ENCODE measurements around the gene ZDHHC17.
"Not testable (repeated sequence)": the region's sequence is repeated elsewhere in the genome, so short reads cannot be mapped to it uniquely, and the experiment has no call there.

Gene ZDHHC17

GRCh38 chr12:76763746-76764675 lies at the start of gene ZDHHC17:
Gene ZDHHC17 (plus strand): TSS chr12:76764115. CDS start chr12:76764237, 122 bp downstream.
- peak; percentile 89 for DNase-seq (ENCODE audit: low read depth)

GRCh38 chr12:76714415-76714814 lies 49.5 kb upstream of the ZDHHC17 start:
- no peak for DNase-seq (ENCODE audit: low read depth)

- no peak for DNase-seq (ENCODE audit: low read depth)
Measured at GRCh38 chr12:76714861-76715260, 49.1 kb upstream of the ZDHHC17 start.

- no peak for DNase-seq (ENCODE audit: low read depth)
Measured at GRCh38 chr12:76715332-76715731, 48.6 kb upstream of the ZDHHC17 start.

GRCh38 chr12:76717314-76717713 lies 46.6 kb upstream of the ZDHHC17 start:
- no peak for DNase-seq (ENCODE audit: low read depth)

GRCh38 chr12:76719171-76720041 lies 44.5 kb upstream of the ZDHHC17 start:
- no peak for DNase-seq (ENCODE audit: low read depth)

GRCh38 chr12:76720068-76720467 lies 43.8 kb upstream of the ZDHHC17 start:
- DNase-seq (ENCODE audit: low read depth): no peak

GRCh38 chr12:76726626-76727025 lies 37.3 kb upstream of the ZDHHC17 start:
- no peak for DNase-seq (ENCODE audit: low read depth)

- not testable (repeated sequence) for DNase-seq (ENCODE audit: low read depth)
Measured at GRCh38 chr12:76732188-76732587, 31.7 kb upstream of the ZDHHC17 start.

- not testable (repeated sequence) for DNase-seq (ENCODE audit: low read depth)
Measured at GRCh38 chr12:76737689-76738088, 26.2 kb upstream of the ZDHHC17 start.

GRCh38 chr12:76738824-76739579 lies 24.9 kb upstream of the ZDHHC17 start:
- DNase-seq (ENCODE audit: low read depth): no peak

- DNase-seq (ENCODE audit: low read depth): no peak
Measured at GRCh38 chr12:76739896-76740295, 24.0 kb upstream of the ZDHHC17 start.

GRCh38 chr12:76740501-76740900 lies 23.4 kb upstream of the ZDHHC17 start:
- no peak for DNase-seq (ENCODE audit: low read depth)

GRCh38 chr12:76745343-76745742 lies 18.6 kb upstream of the ZDHHC17 start:
- no peak for DNase-seq (ENCODE audit: low read depth)

- DNase-seq (ENCODE audit: low read depth): no peak
Measured at GRCh38 chr12:76746516-76746915, 17.4 kb upstream of the ZDHHC17 start.

GRCh38 chr12:76747245-76747644 lies 16.7 kb upstream of the ZDHHC17 start:
- no peak for DNase-seq (ENCODE audit: low read depth)

GRCh38 chr12:76755829-76756379 lies 8.0 kb upstream of the ZDHHC17 start:
- no peak for DNase-seq (ENCODE audit: low read depth)

GRCh38 chr12:76757694-76758093 lies 6.2 kb upstream of the ZDHHC17 start:
- no peak for DNase-seq (ENCODE audit: low read depth)

- DNase-seq (ENCODE audit: low read depth): no peak
Measured at GRCh38 chr12:76762601-76762980, 1.3 kb upstream of the ZDHHC17 start.

GRCh38 chr12:76764856-76765255 lies 941 bp downstream of the ZDHHC17 start:
- DNase-seq (ENCODE audit: low read depth): no peak

GRCh38 chr12:76765598-76765997 lies 1.7 kb downstream of the ZDHHC17 start:
- no peak for DNase-seq (ENCODE audit: low read depth)

GRCh38 chr12:76766161-76766560 lies 2.2 kb downstream of the ZDHHC17 start:
- no peak for DNase-seq (ENCODE audit: low read depth)
